ENCODE data around the gene TMEM200A.

- TF ChIP-seq, protein P1, sequence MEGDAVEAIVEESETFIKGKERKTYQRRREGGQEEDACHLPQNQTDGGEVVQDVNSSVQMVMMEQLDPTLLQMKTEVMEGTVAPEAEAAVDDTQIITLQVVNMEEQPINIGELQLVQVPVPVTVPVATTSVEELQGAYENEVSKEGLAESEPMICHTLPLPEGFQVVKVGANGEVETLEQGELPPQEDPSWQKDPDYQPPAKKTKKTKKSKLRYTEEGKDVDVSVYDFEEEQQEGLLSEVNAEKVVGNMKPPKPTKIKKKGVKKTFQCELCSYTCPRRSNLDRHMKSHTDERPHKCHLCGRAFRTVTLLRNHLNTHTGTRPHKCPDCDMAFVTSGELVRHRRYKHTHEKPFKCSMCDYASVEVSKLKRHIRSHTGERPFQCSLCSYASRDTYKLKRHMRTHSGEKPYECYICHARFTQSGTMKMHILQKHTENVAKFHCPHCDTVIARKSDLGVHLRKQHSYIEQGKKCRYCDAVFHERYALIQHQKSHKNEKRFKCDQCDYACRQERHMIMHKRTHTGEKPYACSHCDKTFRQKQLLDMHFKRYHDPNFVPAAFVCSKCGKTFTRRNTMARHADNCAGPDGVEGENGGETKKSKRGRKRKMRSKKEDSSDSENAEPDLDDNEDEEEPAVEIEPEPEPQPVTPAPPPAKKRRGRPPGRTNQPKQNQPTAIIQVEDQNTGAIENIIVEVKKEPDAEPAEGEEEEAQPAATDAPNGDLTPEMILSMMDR (IDR thresholded peaks at IDR 0.05 in 8 of 11, conservative IDR thresholded peaks at IDR 0.05 in 3 of 11), result no peak
- TF ChIP-seq POLR2AphosphoS5 (IDR thresholded peaks at IDR 0.05), result no peak
These were observed 3.7 kb upstream of the TMEM200A start for GRCh38 chr6:130362128-130362527.

All from spleen (tissue), 7 donors.